HG03442 (cell line): ENCODE measurements around the gene POLD1.
A peak's percentile ranks its signal among the peaks of the same experiment; 100 is the strongest.
"Not testable (repeated sequence)": the region's sequence is repeated elsewhere in the genome, so short reads cannot be mapped to it uniquely, and the experiment has no call there.

Experiments used
- ATAC-seq: cut with Tn5 transposase; IDR thresholded peaks from one replicate; pipeline ENCODE4 v1.9.1; 2021; ENCODE audit warnings: mild to moderate bottlenecking, moderate library complexity; ENCODE audit not compliant: unreplicated experiment

POLD1 gene

GRCh38 chr19:50383852-50384684, at the start of gene POLD1:
Gene POLD1, plus strand, starts transcription at chr19:50384347. Its CDS starts 14,505 bp downstream, at chr19:50398852.
- ATAC-seq, result peak; percentile 79

GRCh38 chr19:50334741-50335421, 49.3 kb upstream of the POLD1 start:
- ATAC-seq, result no peak

DNA sequence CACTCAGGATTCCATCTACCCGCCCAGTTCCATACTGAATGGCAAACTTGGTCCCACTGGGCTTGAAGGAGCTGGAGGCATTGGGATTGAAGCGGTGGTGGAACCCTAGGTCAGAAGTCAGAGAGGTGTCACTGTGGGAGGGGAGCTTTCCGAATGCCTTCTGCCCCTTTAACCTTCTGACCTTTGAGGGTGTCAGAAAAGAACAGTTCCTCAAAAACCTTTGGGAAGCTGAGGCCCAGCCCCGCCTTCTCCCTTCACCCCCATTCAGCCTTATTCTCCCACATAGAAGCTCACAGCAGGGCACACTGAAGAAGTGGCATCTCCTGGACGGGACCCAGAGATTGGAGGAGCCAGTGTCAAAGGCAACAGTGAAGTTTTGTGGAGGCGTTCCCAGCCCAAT, 47.1 kb upstream of the POLD1 start:
- ATAC-seq, result not testable (repeated sequence)

DNA sequence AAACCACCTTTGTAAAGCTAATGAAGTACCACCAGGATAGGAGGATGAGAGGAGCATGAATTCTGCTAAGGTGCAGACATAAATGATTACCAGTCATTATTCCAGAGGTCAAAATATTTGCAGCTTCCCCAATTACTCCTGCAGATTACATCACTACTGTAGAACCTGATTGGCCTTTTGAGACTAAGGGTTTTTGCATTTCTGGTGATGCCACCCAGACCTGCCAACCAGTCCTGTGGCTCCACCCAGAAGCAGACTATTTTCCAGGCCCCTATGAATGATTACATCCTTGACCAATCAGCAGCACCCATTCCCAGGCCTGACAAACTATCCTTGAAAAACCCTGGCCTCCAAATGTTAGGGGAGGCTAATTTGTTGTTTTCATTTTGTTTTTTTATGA, 43.8 kb upstream of the POLD1 start:
- no peak for ATAC-seq

DNA sequence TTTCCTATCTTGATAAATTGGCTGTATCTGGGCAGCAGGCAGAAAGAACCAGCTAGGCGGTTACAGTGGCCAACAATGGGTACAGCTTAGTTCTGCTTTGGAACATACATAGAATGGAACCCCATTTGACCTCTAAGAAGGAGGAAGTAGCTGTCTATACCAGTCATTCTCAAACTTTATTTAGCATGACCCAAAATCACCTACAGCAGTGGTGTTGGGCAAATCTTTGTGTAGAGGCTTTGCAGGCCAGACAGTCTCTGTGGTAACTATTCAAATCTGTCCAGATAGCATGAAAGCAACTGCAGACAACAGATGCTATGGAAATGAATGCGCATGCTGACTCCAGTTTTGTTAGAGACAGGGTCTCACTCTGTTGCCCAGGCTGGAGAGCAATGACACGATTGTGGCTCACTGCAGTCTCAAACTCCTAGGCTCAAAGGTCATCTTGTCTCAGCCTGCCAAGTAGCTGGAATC, 43.0 kb upstream of the POLD1 start:
- peak; percentile 52 for ATAC-seq

GRCh38 chr19:50344661-50345318, 39.4 kb upstream of the POLD1 start:
- no peak for ATAC-seq

GRCh38 chr19:50347089-50347581, 37.0 kb upstream of the POLD1 start:
- not testable (repeated sequence) for ATAC-seq

- no peak for ATAC-seq
These were observed 34.7 kb upstream of the POLD1 start for GRCh38 chr19:50349277-50350057.

DNA sequence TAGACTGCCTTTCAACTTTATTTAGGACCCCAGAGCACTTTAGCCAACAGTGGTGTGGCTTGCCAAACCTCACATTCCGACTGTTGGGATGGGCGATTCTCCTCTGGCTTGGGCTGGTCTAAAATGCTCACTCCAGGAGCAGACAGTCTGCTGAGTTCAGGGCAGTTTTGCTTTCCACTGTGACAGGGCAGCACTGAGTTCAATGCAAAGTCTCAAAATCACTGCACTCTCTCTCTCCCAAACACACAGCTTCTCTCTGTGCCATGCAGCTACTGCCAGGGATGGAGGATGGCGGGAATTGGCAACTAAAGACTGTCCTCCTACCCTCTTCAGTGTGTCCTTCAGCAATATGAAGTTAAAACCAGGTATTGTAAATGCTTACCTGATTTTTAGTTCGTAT, 31.9 kb upstream of the POLD1 start:
- no peak for ATAC-seq

DNA sequence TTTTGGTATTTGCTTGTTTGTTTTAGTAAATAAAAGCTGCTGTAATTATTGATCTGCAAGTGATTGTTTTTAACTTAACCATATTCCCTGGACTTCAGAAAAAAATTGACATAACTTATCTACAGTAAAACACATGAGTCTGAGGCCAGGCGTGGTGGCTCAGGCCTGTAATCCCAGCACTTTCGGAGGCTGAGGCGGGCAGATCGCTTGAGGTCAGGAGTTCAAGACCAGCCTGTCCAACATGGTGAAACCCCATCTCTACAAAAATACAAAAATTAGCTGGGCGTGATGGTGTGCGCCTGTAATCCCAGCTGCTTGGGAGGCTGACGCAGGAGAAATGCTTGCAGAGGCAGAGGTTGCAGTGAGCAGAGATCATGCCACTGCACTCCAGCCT, 30.7 kb upstream of the POLD1 start:
- ATAC-seq, result not testable (repeated sequence)

DNA sequence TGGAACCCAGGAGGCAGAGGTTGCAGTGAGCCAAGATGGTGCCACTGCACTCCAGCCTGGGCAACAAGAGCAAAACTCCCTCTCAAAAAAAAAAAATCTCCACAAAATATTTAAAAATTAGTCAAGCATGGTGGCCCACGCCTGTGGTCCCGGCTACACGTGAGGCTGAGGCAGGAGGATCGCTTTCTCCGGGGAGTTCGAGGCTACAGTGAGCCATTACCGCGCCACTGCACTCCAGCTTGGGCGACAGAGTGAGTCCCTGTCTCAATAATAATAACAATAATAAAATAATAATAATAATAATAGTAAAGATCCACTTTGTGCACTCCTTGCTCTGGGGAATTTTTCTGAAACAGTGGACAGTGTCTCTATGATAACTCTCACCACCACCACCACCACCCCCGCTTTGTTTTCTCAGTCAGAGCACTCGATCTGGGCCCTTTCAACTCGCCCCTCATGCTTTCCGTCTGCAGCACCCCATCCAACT, 27.4 kb upstream of the POLD1 start:
- ATAC-seq, result no peak

DNA sequence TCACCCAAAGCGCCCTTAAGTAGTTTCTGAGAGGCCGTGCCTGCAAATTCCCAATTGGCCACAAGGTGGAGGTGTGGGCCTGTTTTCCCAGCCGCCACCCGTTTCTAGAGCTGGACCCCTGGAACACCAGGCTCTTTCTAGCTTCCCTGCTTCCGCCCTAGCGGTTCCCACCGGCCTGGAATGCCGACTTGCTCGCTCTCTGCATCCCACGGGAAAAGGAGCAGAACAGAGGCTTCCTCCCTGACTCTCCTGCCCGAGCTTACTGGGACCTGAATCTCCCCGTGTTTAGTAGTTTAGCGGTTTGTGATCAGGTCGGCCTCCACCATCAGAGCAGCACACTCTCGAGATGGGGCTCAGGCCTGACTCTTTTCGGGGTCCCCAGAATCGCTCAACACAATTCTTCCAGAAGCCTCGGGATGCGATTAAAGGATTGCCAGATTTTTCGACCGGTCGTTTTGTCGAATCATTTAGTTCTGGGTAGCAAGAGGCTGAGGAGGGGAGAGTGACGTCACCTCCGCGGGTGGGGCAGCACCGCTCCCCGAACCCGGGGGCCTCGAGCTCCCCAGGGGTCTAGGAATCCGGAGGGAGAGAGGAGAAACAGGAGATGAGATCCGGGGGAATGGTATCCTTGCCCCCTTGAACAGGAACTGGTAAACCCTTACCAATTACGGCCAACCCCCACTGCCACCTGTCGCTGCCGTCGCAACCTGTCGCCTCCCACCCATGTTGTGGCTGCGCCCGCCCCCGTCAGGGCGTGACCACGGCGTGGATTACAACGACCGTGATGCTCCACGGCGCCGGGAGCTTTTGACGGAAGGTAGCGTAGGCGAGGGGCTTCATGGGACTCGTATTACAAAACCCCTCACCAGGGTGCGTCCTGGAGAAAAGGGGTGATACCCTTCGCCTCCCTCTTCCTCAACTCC, 26.7 kb upstream of the POLD1 start:
- peak; percentile 52 for ATAC-seq

- peak; percentile 42 for ATAC-seq
These were observed 25.4 kb upstream of the POLD1 start for GRCh38 chr19:50358483-50359327.

- ATAC-seq, result no peak
These were observed 24.8 kb upstream of the POLD1 start for GRCh38 chr19:50359328-50359818.

DNA sequence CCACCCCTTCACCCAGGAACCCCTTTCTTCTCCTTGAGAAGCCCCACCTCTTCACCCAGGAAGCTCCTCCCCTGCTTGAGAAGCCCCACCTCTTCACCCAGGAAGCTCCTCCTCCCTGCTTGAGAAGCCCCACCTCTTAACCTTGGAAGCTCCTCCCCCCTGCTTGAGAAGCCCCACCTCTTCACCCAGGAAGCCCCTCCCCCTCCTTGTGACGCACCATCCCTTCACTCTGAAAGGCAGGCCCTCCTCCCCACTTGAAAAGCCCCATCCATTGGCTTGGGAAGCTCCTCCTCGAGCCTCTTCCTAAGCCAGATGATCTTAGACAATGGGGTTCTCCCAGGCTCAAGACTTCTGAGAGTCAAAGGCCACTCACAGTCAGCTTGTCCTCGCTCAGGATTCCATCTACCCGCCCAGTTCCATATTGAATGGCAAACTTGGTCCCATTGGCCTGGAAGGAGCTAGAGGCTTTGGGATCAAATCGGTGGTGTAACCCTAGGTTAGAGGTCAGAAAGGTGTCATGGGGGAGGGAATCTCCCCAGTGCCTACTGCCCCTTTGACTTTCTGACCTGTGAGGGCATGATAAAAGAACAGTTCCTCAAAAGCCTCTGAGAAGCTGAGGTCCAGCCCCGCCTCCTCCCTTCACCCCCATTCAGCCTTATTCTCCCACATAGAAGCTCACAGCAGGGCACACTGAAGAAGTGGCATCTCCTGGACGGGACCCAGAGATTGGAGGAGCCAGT, 22.7 kb upstream of the POLD1 start:
- no peak for ATAC-seq

DNA sequence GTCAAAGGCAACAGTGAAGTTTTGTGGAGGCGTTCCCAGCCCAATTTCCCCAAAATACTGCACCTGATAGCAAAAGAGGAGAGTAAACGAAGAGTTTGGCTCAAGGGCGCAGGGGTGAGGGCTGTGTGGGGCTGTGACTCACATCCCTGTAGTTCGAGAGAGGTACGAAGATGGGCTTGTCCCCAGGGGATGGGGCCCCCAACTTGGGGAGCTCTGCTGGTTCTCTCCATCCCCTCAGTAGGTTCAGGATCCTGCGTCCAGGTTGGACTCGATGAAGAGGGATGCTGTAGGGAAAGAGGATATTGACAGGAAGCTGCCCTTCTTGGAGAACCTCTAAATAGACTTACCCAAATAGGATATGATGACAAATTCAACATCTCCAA, 22.1 kb upstream of the POLD1 start:
- ATAC-seq, result no peak

DNA sequence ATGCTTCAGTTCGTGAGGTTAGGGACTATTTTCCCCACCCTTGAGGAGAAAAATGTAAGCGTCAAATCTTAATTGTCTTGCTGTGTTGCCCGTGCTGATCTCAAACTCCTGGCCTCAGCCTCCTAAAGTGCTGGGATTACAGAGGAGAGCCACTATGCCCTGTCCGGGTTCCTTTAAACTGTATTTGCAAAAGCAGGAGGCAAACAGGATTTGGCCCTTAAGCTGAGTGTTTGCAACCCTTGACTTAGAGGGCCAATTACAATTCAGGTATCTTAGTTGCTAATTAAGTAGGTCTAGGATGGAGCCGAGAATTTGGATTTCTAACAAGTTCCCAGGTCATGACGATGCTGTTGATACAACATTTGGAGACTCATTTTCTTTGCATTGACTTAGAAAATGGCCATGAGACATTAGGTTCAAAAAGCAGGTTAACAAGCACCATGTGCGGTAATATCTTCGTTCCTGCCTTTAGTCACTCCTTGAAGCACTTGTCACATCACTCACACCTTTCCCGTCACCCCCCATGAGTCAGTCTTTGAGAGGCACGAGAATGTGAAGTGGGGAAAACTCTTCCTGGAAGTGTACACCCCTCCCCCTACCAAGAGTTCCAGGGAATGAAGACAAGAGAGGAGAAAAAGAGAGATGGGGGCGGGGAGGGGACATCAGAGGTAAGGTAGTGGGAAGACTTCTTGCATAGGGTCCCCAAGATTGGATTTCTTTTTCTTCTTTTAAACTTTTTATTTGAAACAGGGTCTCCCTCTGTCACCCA, 21.3 kb upstream of the POLD1 start:
- ATAC-seq, result no peak
